VCaP (cell line): ENCODE data around the gene DOCK10.

Experiments
- H3K27ac ChIP-seq: fragments of 450-650 bp; 2 replicates; pipeline ENCODE4 v1.5.1; 2017
- CTCF ChIP-seq: fragments of 450-650 bp; conservative IDR thresholded peaks from 2 replicates; pipeline ENCODE4 v1.5.1; 2017; ENCODE audit warnings: mild to moderate bottlenecking, moderate library complexity

DOCK10 gene

DNA sequence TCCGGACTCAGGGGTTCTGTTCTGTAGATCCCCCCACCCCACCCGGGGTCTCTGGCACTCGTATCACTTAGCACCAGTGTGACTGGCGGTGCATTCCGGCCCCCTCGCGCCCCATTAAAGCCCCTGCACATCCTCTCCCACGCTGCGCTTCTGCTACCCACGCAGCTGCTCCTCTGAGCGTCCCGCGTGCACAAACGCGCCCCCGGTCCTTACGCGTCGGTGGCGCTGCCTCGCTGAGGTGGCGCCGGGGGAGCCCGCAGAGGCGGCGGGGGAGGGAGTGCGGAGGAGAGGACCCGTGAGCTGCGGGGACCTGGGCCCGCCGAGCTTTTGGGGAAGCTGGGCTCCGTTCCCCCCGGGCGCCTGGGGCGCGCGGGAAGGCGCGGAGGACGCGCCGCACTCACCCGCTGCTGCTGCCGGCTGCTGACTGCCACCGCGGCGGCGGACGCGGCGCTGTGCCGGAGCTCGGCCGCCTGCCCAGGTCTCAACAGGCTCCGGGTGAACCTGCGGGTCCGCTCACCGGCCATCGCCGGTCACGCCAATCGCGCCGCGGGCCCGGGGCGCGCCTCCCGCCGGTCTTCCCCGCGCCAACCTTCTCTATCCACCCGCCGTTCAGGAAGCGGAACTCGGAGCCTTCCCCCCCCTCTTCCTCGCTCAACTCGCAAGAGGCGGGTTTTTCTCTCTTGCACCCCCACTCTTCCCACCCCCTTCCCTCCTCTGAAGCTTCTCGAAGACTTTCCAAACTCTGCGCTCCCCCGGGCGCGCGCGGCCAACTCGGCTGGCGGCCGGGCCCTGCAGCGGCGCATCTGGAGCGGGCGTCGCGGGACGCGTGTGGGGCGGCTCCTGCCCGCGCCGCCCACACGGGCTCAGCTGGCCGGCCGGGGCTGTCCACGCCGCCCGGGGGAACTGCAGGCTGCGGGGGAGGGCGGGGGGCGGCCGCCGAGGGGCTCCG is at the start of gene DOCK10:
TSS of gene DOCK10 (minus strand) at position 618 of the 949 bp plus-strand sequence. CDS start at position 524, 94 bp downstream.
- H3K27ac ChIP-seq: peak within 1 kb of the TSS; percentile 42
- peak; percentile 13; the same call in 1 of the 2 replicates for TF ChIP-seq CTCF

DNA sequence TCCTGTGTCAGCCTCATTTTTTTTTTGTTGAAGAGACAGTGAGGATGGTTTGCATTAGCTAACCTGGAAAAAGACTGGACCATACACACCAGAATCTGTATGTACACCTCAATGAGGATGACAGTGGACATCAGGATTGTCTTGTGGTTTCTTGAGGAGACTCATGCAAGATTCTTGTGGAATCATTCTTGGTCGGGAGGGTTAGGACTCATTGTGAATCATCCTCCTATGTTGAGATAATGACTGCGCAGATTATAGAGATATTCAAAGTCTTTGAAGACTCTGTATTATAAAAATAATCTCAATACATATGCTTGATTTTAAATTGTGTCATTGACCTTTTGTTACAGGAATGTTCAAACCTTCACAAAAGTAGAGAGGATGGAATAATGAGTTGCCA is 49.1 kb upstream of the DOCK10 start:
- no peak for TF ChIP-seq CTCF

GRCh38 chr2:225090746-225091145 is 48.5 kb upstream of the DOCK10 start:
- no peak for TF ChIP-seq CTCF
- no peak overlapping the region for H3K27ac ChIP-seq

More for the DNA sequence above, 49.1 kb upstream of the DOCK10 start:
- H3K27ac ChIP-seq: no peak overlapping the region

- no peak overlapping the region for H3K27ac ChIP-seq
- no peak for TF ChIP-seq CTCF
Observed at GRCh38 chr2:225086915-225087314, 44.6 kb upstream of the DOCK10 start.

GRCh38 chr2:225086439-225086838 is 44.2 kb upstream of the DOCK10 start:
- no peak overlapping the region for H3K27ac ChIP-seq
- no peak for TF ChIP-seq CTCF

DNA sequence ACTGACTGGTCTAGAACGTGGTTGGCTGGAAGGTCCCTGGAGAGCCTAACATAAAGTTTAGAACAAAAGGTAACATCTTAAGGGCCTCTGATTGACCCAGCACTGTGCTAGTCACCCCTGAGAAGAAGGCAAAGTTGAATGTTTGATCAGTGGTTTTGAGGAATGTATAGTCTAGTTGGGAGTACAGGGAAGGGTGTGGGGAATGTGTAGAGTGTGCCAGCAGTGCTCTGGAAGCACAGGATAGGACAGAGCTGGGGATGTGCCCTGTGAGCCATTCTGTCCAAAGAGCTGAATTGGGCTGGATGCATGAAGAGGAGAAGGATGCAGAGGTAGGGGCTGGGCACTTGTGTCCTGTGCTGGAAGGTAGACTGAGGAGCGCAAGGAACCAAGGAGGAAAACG is 41.0 kb upstream of the DOCK10 start:
- no peak for TF ChIP-seq CTCF

DNA sequence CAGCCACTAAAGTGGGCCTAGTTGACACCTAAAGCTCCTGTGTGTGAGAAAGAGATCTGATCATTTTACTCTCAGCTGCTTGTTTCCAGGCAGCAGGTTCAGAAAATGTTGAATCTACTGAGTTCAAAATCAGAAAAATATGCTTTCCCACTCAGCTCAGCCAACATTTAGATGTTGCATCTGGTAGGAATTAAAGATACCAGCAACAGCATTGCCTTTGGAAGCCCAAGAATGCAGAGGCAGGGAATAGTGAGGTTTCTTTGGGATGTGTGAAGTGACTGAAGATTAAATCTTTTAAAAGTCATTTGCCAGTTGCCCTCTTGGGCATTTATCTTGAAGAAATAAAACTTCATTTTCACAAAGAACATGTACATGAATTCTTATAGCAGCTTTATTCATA is 33.9 kb upstream of the DOCK10 start:
- no peak overlapping the region for H3K27ac ChIP-seq
- no peak for TF ChIP-seq CTCF

More for the DNA sequence above, 41.0 kb upstream of the DOCK10 start:
- no peak overlapping the region for H3K27ac ChIP-seq
